Gastrocnemius medialis (tissue), 4 donors: Measurements from ENCODE around the gene TMIGD3.

ENCODE experiments used
- POLR2A ChIP-seq, 2 donors: fragments of 450-650 bp; IDR thresholded peaks; one replicate each; pipeline ENCODE4 v1.6.1; 2017; ENCODE audit warnings: antibody characterized with exemption in 2 of 2, mild to moderate bottlenecking in 2 of 2, moderate library complexity in 2 of 2
- TF ChIP-seq, protein P1 (sequence below), 5 experiments: fragments of 450-650 bp in 3 of 5; fragments of 200-600 bp in 2 of 5; sonication (generic) in 2 of 5; IDR thresholded peaks in 4 of 5; conservative IDR thresholded peaks in 1 of 5; 1 replicate in 4 of 5; 2 replicates in 1 of 5; pipeline ENCODE4 v1.5.1; 2016 to 2019; ENCODE audit warnings: antibody characterized with exemption in 5 of 5, mild to moderate bottlenecking in 3 of 5, moderate library complexity in 3 of 5

GRCh38 chr1:111551623-111552411, 48.4 kb upstream of the TMIGD3 start:
- TF ChIP-seq, protein P1, sequence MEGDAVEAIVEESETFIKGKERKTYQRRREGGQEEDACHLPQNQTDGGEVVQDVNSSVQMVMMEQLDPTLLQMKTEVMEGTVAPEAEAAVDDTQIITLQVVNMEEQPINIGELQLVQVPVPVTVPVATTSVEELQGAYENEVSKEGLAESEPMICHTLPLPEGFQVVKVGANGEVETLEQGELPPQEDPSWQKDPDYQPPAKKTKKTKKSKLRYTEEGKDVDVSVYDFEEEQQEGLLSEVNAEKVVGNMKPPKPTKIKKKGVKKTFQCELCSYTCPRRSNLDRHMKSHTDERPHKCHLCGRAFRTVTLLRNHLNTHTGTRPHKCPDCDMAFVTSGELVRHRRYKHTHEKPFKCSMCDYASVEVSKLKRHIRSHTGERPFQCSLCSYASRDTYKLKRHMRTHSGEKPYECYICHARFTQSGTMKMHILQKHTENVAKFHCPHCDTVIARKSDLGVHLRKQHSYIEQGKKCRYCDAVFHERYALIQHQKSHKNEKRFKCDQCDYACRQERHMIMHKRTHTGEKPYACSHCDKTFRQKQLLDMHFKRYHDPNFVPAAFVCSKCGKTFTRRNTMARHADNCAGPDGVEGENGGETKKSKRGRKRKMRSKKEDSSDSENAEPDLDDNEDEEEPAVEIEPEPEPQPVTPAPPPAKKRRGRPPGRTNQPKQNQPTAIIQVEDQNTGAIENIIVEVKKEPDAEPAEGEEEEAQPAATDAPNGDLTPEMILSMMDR (IDR thresholded peaks at IDR 0.05 in 4 of 5, conservative IDR thresholded peaks at IDR 0.05 in 1 of 5) = no peak
- TF ChIP-seq POLR2A (IDR thresholded peaks at IDR 0.05) = no peak
